Smooth muscle cell (in vitro differentiated cells): ENCODE data around the gene ERBB2. TPM values are rescaled to one million over a fixed set of nuclear protein-coding genes. Genes with fewer than 3 reads are reported as not detected.
A peak's percentile ranks its signal among the peaks of the same experiment; 100 is the strongest.

Experiments used
- DNase-seq: peaks from one replicate; lab custom pipeline; 2025; ENCODE audit not compliant: unreplicated experiment; lab: John Stamatoyannopoulos, UW
- H2AFZ ChIP-seq: fragments of 200-600 bp; sonication (generic); 2 replicates; pipeline ENCODE4 v1.6.0; 2016; ENCODE audit warnings: antibody characterized with exemption, low read depth, mild to moderate bottlenecking
- H3F3A ChIP-seq: fragments of 200-600 bp; sonication (generic); 2 replicates; pipeline ENCODE4 v1.6.0; 2017; ENCODE audit warnings: antibody characterized with exemption, low read depth
- H3K27ac ChIP-seq: fragments of 200-600 bp; sonication (generic); 2 replicates; pipeline ENCODE4 v1.5.1; 2016; ENCODE audit warnings: low read depth, mild to moderate bottlenecking
- H3K27me3 ChIP-seq: fragments of 200-600 bp; sonication (generic); 2 replicates; pipeline ENCODE4 v1.6.1; 2016; ENCODE audit warnings: low read depth, mild to moderate bottlenecking
- H3K36me3 ChIP-seq: fragments of 200-600 bp; sonication (generic); 2 replicates; pipeline ENCODE4 v1.5.1; 2016; ENCODE audit warnings: low read depth
- H3K4me1 ChIP-seq: fragments of 200-600 bp; sonication (generic); 2 replicates; pipeline ENCODE4 v1.5.1; 2016; ENCODE audit warnings: low read depth
- H3K4me2 ChIP-seq: fragments of 200-600 bp; sonication (generic); 2 replicates; pipeline ENCODE4 v1.6.0; 2016; ENCODE audit warnings: mild to moderate bottlenecking
- H3K4me3 ChIP-seq: fragments of 200-600 bp; sonication (generic); 2 replicates; pipeline ENCODE4 v1.5.1; 2016; ENCODE audit warnings: mild to moderate bottlenecking
- H3K79me2 ChIP-seq: fragments of 200-600 bp; sonication (generic); 2 replicates; pipeline ENCODE4 v1.6.0; 2016; ENCODE audit warnings: low read depth, mild to moderate bottlenecking
- H3K9ac ChIP-seq: fragments of 200-600 bp; sonication (generic); 2 replicates; pipeline ENCODE4 v1.6.0; 2016; ENCODE audit warnings: low read depth
- H3K9me3 ChIP-seq: fragments of 200-600 bp; sonication (generic); replicated peaks from 2 replicates; pipeline ENCODE4 v1.5.1; 2016; ENCODE audit warnings: low read depth
- H4K20me1 ChIP-seq: fragments of 200-600 bp; sonication (generic); 2 replicates; pipeline ENCODE4 v1.6.0; 2016; ENCODE audit warnings: low read depth
- CTCF ChIP-seq: fragments of 200-600 bp; sonication (generic); IDR thresholded peaks from 2 replicates; pipeline ENCODE4 v1.5.1; 2017; ENCODE audit warnings: borderline replicate concordance, mild to moderate bottlenecking, antibody characterized with exemption; ENCODE audit not compliant: insufficient read depth, poor library complexity, severe bottlenecking
- WGBS: methylation state at CpG from one replicate; pipeline ENCODE4 v1.1.7; 2016; ENCODE audit warnings: low lambda C conversion rate; 5-methylcytosine and 5-hydroxymethylcytosine counted together
- polyA plus RNA-seq: library from polyadenylated mRNA; unstranded; fragments of >200 nt; fragmentation: Nextera tagmentation; extraction: Ambion mirVana; gene quantifications from 2 replicates; pipeline ENCODE4 v1.2.1, GENCODE V29; 2016
- total RNA-seq: library from RNA; depleted of rRNA; stranded (reverse); fragments of >200 nt; gene quantifications from 2 replicates; pipeline ENCODE4 v1.2.3, GENCODE V29; 2014

ERBB2 gene
- total and polyA plus RNA-seq, 2 experiments from 2014 or later: 49.4 to 53.6 TPM

GRCh38 chr17:39662551-39663339 lies 37.1 kb upstream of the ERBB2 start:
- Histone ChIP-seq H3K9me3 (no peaks in the 10 kb centered on the region), H3K27ac (no peak overlapping the region), H3K4me2 (no peak overlapping the region), H2AFZ (no peak overlapping the region), H3K9ac (no peak overlapping the region), H3K79me2 (no peaks in the 10 kb centered on the region), H3K36me3 (no peaks in the 10 kb centered on the region), H3K4me1 (peaks cover 5% of the 10 kb centered on the region), H3K4me3 (no peak overlapping the region), H3F3A (no peaks in the 10 kb centered on the region), H3K27me3 (peaks cover 25% of the 10 kb centered on the region), H4K20me1 (peaks cover 6% of the 10 kb centered on the region)
- DNase-seq: no peak
- TF ChIP-seq CTCF: no peak
- WGBS: 92% methylated on average over 22 of the region's 22 CpGs

DNA sequence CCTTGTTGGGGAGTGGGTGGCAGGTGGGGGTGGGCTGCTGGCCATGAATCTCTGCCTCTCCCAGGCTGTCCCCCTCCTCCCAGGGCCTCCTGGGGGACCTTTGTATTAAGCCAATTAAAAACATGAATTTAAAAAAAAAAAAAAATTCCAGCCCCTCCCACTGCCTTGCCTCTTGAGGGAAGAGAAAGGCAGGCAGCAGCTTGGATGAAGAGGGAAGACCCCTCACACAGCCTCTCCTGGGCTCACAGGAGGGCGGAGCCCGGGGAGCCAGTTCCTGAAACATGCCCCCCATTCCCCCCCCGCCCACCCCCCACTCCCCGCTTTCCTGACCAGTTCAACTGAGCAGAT lies 36.5 kb upstream of the ERBB2 start:
- Histone ChIP-seq H3K27me3 (peaks cover 31% of the 10 kb centered on the region), H3K79me2 (no peaks in the 10 kb centered on the region), H3K36me3 (no peaks in the 10 kb centered on the region), H3K4me1 (peaks cover 10% of the 10 kb centered on the region), H3F3A (no peaks in the 10 kb centered on the region), H3K4me2 (peak overlapping the region; percentile 74), H2AFZ (no peak overlapping the region), H3K27ac (no peak overlapping the region), H3K9ac (no peak overlapping the region), H3K4me3 (no peak overlapping the region), H4K20me1 (peaks cover 6% of the 10 kb centered on the region), H3K9me3 (no peaks in the 10 kb centered on the region)
- TF ChIP-seq CTCF: no peak
- WGBS: 43% methylated on average over 4 of the region's 4 CpGs
- DNase-seq: no peak

DNA sequence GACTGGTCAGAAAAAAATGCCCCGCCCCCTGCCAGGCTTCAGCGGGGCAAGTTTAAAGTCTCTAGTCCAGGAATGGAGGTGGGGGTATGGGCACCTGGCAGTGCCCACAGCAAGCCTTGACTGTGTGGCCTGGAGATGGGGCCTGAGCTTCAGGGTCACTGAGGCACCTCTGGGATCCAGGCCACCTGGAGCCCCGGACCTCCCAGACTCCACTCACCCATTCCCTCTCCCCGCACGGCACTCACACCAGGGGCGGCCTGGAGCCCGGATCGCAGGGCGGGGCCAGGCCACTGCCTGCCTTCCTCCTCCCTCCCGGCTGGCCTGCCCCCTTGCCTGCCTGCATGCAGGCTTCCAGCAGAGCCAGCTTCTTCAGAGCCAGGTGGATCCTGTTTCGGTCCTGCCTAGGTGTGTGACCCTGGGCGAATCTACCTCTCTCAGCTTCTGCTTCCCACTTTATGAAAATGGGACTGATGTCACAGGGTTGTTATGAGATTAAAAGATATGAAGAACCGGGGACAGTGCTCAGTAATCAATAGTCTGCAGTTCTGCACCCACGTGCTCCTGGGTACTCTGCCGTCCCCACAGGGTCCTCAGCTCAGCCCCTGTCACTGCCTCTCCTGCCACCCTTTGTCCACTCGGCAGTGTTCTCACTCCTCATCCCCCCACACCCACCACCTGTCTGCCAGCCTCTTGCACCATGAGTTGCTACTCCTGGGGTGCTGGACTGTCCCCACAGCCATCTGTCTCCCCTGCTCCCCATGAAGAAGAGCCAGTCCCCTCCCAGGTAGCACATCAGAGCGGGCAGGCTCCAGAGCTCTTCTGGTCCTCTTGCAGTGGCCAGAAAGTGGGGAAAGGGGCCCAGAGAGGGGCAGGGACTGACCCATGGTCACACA lies 35.9 kb upstream of the ERBB2 start:
- Histone ChIP-seq H3K27me3 (peaks cover 37% of the 10 kb centered on the region), H3K79me2 (no peaks in the 10 kb centered on the region), H3K4me2 (peak overlapping the region; percentile 74), H3K36me3 (no peaks in the 10 kb centered on the region), H2AFZ (no peak overlapping the region), H3K9me3 (no peaks in the 10 kb centered on the region), H3F3A (no peaks in the 10 kb centered on the region), H4K20me1 (peaks cover 6% of the 10 kb centered on the region), H3K9ac (no peak overlapping the region), H3K4me3 (no peak overlapping the region), H3K4me1 (peaks cover 10% of the 10 kb centered on the region), H3K27ac (no peak overlapping the region)
- no peak for TF ChIP-seq CTCF
- DNase-seq: no peak
- WGBS: 18% methylated on average over 15 of the region's 17 CpGs
